Measurements from ENCODE around the gene RSU1. TPM values are rescaled to one million over a fixed set of nuclear protein-coding genes. Genes with fewer than 3 reads are reported as not detected.
A peak's percentile ranks its signal among the peaks of the same experiment; 100 is the strongest.

The RSU1 gene
- total and polyA plus RNA-seq, 2 donors (not counting 3 experiments of a cell fraction or from before 2014, with no cell fraction given) = 80.2 to 104 TPM

GRCh38 chr10:16777473-16778370 lies 39.5 kb downstream of the RSU1 start:
- dilution Hi-C loops (cut with MboI; ENCODE audit: extremely low pct_ligation_motif_present, low sequenced_read_pairs) (no loop called here), intact Hi-C loops (cut with micrococcal nuclease) (loop anchor here (1.0 to 10.0 kb wide), 9 partner anchors 32 to 898 kb away; partner anchors contain the start of gene C1QL3)
- peak overlapping the region; percentile 75 for H3K4me2 ChIP-seq (ENCODE audit: insufficient read depth, low read length)
- no peaks in the 10 kb centered on the region for H3K9me1 ChIP-seq (replicated peaks; ENCODE audit: control insufficient read depth, extremely low read depth, insufficient read depth, low read length)
- no peaks in the 10 kb centered on the region for H3K36me3 ChIP-seq (ENCODE audit: control insufficient read depth in 2 of 2, extremely low read depth in 1 of 2, insufficient read depth in 2 of 2, low read length in 2 of 2)
- peaks cover 22% of the 10 kb centered on the region for H3K4me1 ChIP-seq (ENCODE audit: control insufficient read depth, extremely low read depth, insufficient read depth, low read length)
- no peaks in the 10 kb centered on the region for H3K9me3 ChIP-seq (replicated peaks; ENCODE audit: control insufficient read depth, insufficient read depth, low read length)
- peaks cover 4% of the 10 kb centered on the region for H3K79me2 ChIP-seq (ENCODE audit: control insufficient read depth, insufficient read depth, low read length)
- H3K9ac ChIP-seq (replicated peaks; ENCODE audit: extremely low read depth, insufficient read depth, low read length) = peak overlapping the region; percentile 80
- H3K27me3 ChIP-seq (ENCODE audit: control insufficient read depth in 2 of 2, insufficient read depth in 2 of 2, low read length in 2 of 2) = no peaks in the 10 kb centered on the region
- CTCF ChIA-PET = interaction anchor here (0.6 to 2.7 kb wide), 49 partner anchors 9 to 1206 kb away, joined by 3 to 60 read pairs (median 4); partner anchors contain the start of genes C1QL3, MINDY3 and RSU1
- peak; percentile 97 for DNase-seq (ENCODE audit: low read depth, low spot score)
- peak overlapping the region in 1 of 3 experiments; percentile 38 for H3K4me3 ChIP-seq (replicated peaks in 1 of 3; ENCODE audit: insufficient read depth in 1 of 3, low read depth in 1 of 3, low read length in 3 of 3)
- no peaks in the 10 kb centered on the region for H4K20me1 ChIP-seq (replicated peaks; ENCODE audit: control insufficient read depth, extremely low read depth, insufficient read depth, low read length)
- POLR2A ChIA-PET = interaction anchor here (1.0 kb wide), 1 partner anchor 40 kb away, joined by 3 read pairs; the partner anchor contains the start of gene RSU1
- peak; percentile 96 for FAIRE-seq
- TF ChIP-seq MAX (IDR thresholded peaks at IDR 0.05; ENCODE audit: insufficient read depth, insufficient read length) (no peak), FOS (IDR thresholded peaks at IDR 0.05; ENCODE audit: borderline replicate concordance, insufficient read depth, low read length) (peak; percentile 33), MYC (IDR thresholded peaks at IDR 0.05; ENCODE audit: low read depth, low read length) (no peak), GATA2 (IDR thresholded peaks at IDR 0.05; ENCODE audit: insufficient read depth, insufficient read length, low read depth, low read length) (peak; percentile 52), CTCF (IDR thresholded peaks at IDR 0.05; ENCODE audit: extremely low read depth in 1 of 2, insufficient read depth in 1 of 2, low read depth in 1 of 2, low read length in 2 of 2) (peak; percentile 43 to 58), POLR2A (IDR thresholded peaks at IDR 0.05; ENCODE audit: low read depth, low read length) (no peak), POLR2AphosphoS5 (IDR thresholded peaks at IDR 0.05; ENCODE audit: insufficient read depth, low read depth, low read length) (peak; percentile 84), EZH2 (IDR thresholded peaks at IDR 0.05; ENCODE audit: borderline replicate concordance, low read depth, low read length, severe bottlenecking) (no peak), JUN (IDR thresholded peaks at IDR 0.05; ENCODE audit: borderline replicate concordance, insufficient read depth, insufficient read length, low read depth) (peak; percentile 48)
- H3K27ac ChIP-seq (ENCODE audit: insufficient read depth, low read depth, low read length) = peak overlapping the region; percentile 75
- no peak overlapping the region for H2AFZ ChIP-seq (ENCODE audit: low read depth, low read length)
- no TSS peak for BruUV-seq (replicated peaks)
